BE2C (cell line): ENCODE data around the gene LAMA3.

ENCODE experiments used
- DNase-seq: peaks from one replicate; pipeline ENCODE4 v3.0.0-alpha.2; 2020
- H3K27me3 ChIP-seq: fragments of 250-450 bp; sonication (Bioruptor Pico); 2 replicates; pipeline ENCODE4 v1.5.1; 2020; ENCODE audit warnings: mild to moderate bottlenecking
- H3K36me3 ChIP-seq: fragments of 250-450 bp; sonication (Bioruptor Pico); 2 replicates; pipeline ENCODE4 v1.5.1; 2020; ENCODE audit warnings: mild to moderate bottlenecking
- H3K4me1 ChIP-seq: fragments of 250-450 bp; sonication (Bioruptor Pico); 2 replicates; pipeline ENCODE4 v1.5.1; 2020
- H3K4me3 ChIP-seq: 2 replicates; pipeline ENCODE4 v1.5.1; 2011; ENCODE audit warnings: low read depth, low read length
- H3K9me3 ChIP-seq: fragments of 250-450 bp; sonication (Bioruptor Pico); 2 replicates; pipeline ENCODE4 v1.5.1; 2020
- CTCF ChIP-seq: IDR thresholded peaks from 2 replicates; pipeline ENCODE4 v1.5.1; 2012; ENCODE audit warnings: mild to moderate bottlenecking, low read depth, low read length

Gene LAMA3

GRCh38 chr18:23943903-23944624, 254.8 kb downstream of the LAMA3 start:
- TF ChIP-seq CTCF, result no peak
- H3K27me3 ChIP-seq, result no peaks in the 10 kb centered on the region
- H3K36me3 ChIP-seq, result no peaks in the 10 kb centered on the region
- no peaks in the 10 kb centered on the region for H3K9me3 ChIP-seq
- no peak for DNase-seq
- H3K4me1 ChIP-seq, result no peaks in the 10 kb centered on the region
- no peak overlapping the region for H3K4me3 ChIP-seq

- DNase-seq, result no peak
- Histone ChIP-seq H3K4me3 (no peak overlapping the region), H3K4me1 (no peaks in the 10 kb centered on the region), H3K27me3 (no peaks in the 10 kb centered on the region), H3K9me3 (no peaks in the 10 kb centered on the region), H3K36me3 (no peaks in the 10 kb centered on the region)
- TF ChIP-seq CTCF, result no peak
Measured at GRCh38 chr18:23945416-23946079, 256.3 kb downstream of the LAMA3 start.

- H3K4me3 ChIP-seq, result no peak overlapping the region
- DNase-seq, result no peak
- no peaks in the 10 kb centered on the region for H3K27me3 ChIP-seq
- TF ChIP-seq CTCF, result no peak
- no peaks in the 10 kb centered on the region for H3K9me3 ChIP-seq
- no peaks in the 10 kb centered on the region for H3K4me1 ChIP-seq
- H3K36me3 ChIP-seq, result no peaks in the 10 kb centered on the region
Measured at GRCh38 chr18:23949863-23950262, 260.6 kb downstream of the LAMA3 start.

GRCh38 chr18:23950644-23951043, 261.4 kb downstream of the LAMA3 start:
- no peak for DNase-seq
- H3K4me3 ChIP-seq, result no peak overlapping the region
- H3K36me3 ChIP-seq, result no peaks in the 10 kb centered on the region
- H3K27me3 ChIP-seq, result no peaks in the 10 kb centered on the region
- TF ChIP-seq CTCF, result no peak
- H3K4me1 ChIP-seq, result no peaks in the 10 kb centered on the region
- H3K9me3 ChIP-seq, result no peaks in the 10 kb centered on the region

- no peak for TF ChIP-seq CTCF
- Histone ChIP-seq H3K36me3 (no peaks in the 10 kb centered on the region), H3K27me3 (no peaks in the 10 kb centered on the region), H3K4me1 (no peaks in the 10 kb centered on the region), H3K9me3 (no peaks in the 10 kb centered on the region), H3K4me3 (no peak overlapping the region)
- no peak for DNase-seq
Measured at GRCh38 chr18:23951206-23951605, 262.0 kb downstream of the LAMA3 start.

GRCh38 chr18:23953984-23954383, 264.7 kb downstream of the LAMA3 start:
- Histone ChIP-seq H3K4me3 (no peak overlapping the region), H3K27me3 (no peaks in the 10 kb centered on the region), H3K4me1 (no peaks in the 10 kb centered on the region), H3K36me3 (no peaks in the 10 kb centered on the region), H3K9me3 (no peaks in the 10 kb centered on the region)
- no peak for TF ChIP-seq CTCF
- no peak for DNase-seq
